HG02884 (cell line): ENCODE results near the gene BABAM2.
"Not testable (repeated sequence)": the region's sequence is repeated elsewhere in the genome, so short reads cannot be mapped to it uniquely, and the experiment has no call there.

Source experiments
- ATAC-seq: cut with Tn5 transposase; IDR thresholded peaks from one replicate; pipeline ENCODE4 v1.9.1; 2021; ENCODE audit warnings: mild to moderate bottlenecking, moderate library complexity; ENCODE audit not compliant: unreplicated experiment

Gene BABAM2

DNA sequence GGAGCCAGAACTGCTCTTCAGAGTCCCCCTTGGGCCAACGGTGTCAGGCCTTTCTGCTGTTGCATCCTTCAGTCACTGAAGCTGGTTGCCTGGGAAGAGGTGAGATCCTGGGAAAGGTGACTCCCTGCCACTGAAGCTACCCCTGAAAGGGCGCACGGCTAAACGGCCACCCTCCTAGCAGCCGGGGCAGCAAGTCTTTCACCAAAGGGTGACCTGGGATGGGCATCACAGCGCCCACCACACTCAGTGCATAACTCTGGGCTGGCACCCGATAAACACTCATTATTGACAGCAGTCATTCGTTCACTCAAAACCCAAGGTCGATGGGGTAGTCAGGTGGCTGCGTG, 475.6 kb downstream of the BABAM2 start:
- ATAC-seq: no peak

DNA sequence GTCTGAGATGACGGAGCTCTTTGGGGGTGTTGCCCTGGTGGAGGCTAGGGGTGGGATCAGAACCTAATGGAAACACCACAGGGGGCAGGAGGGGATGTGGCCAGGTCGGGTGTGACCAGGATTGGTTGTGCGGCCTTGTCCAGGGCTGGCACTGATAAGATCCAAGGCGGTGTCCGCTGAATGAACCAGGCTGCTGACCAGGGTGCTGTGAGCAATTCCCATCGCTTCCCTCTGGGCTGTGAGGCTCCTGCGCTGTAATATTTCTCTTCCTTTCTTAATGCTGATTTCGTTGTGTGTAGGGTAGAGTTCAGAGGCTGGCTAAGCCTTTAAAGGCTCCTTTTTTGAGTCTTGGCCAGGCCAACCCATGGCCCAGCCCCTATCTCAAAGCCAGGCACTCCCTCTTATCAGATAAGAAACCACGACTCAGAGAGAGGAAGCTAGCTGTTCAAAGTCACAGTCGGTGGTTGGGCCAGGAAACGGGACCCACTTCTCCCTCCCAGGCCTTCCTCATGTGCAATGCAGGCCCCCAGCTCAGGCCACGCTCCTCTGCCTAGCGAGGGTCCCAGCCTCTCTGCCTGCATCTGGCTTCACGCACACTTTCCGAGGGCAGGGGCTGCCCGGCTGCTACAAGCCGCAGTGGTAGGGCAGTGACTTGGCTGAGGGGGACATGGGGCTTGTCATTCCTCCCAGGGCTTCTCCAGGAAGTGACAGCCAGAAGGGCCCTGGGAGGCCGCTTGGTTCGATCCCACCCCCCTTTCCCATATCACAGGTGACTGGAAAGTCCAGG, 476.2 kb downstream of the BABAM2 start:
- no peak for ATAC-seq

DNA sequence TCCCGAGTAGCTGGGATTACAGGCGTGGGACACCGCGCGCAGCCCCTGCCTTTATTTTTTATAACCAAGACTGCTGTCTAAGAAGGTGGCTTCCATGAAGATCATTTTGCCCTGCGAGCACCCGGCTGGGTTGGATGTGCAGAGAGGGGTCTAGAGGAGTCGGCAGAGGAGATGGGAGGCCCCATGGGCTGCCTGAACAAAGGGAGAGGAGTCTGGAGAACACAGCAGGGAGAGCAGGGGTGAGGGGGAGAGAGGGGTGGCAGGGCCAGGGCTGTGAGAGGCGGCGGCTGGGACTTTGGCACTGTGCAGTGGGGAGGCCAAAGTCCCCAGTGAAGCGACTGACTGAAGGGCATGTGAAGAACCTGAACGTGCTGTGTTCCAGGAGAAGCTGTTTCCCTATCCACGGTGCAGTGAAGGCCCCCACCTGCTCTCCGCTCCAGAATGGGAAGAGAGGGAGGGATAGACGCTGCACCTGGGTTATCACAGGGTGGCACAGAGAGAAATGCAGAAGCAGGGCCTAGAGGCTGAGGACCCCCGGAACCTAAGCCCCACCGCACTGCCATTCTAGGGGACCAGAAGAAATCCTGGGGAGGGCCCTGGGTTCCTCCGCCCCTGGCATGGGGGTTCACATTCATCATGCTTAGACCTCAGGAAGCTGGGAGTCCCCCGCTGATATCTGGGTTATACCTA, 477.3 kb downstream of the BABAM2 start:
- ATAC-seq: no peak

DNA sequence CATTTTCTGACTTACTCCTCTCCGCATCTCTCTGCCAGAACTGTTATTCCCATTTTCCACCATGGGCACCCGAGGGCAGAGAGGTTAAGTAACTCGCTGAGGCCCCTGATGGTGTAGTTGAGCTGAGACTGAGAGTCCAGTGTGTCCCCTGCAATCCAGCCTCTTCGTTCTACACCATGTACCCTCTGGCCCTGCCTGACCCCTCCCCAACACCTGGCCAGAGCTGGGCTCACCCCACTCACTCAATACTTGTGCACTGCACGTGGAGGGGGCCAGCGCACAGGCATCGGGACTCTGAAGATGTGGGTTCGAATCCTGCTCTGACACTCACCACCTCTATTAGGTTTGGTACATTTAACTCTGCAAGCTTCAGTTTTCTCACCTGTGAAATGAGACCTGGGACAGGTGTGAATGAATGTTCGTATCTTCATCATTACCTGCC, 477.8 kb downstream of the BABAM2 start:
- no peak for ATAC-seq

DNA sequence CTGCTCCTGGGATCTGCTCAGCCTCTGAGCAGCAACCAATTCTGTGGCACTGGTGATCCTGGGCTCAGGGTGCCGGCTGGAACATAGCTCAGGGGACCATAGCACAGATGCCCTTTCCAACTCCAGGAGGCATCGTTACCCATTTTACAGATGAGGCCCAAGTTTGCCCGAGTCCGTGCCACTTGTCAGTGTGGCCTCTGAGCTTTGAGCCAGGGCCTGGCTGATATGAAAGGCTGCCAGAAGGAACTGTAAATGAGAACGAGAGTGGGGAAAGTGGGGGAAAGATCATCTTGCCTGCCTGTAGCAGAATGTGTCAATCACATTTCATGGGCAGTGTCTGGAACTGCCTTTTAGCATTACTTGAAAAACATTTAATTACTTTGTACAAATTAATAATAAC, 478.8 kb downstream of the BABAM2 start:
- no peak for ATAC-seq

DNA sequence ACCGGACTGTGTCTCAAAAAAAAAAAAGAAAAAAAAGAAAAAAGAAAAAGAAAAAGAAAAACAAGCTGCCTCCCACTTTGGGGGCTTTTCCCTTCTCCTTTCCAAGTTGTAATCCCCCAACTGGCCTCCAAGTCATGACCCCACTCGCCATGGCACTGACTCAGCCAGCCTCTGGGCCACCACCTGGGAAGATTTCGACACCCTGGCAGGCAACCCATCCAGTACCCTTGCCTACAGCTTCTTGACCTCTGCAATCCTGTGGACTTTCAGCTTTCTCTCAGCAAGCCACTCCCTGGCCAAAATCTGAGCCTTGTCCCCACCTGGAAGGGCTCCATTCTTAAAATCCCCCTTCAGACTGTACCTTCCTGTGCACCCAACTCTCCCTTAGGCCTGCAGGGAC, 479.8 kb downstream of the BABAM2 start:
- no peak for ATAC-seq

DNA sequence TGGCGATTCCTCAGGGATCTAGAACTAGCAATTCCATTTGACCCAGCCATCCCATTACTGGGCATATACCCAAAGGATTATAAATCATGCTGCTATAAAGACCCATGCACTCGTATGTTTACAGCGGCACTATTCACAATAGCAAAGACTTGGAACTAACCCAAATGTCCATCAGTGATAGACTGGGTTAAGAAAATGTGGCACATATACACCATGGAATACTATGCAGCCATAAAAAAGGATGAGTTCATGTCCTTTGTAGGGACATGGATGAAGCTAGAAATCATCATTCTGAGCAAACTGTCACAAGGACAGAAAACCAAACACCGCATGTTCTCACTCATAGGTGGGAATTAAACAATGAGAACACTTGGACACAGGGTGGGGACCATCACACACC, 481.2 kb downstream of the BABAM2 start:
- ATAC-seq: not testable (repeated sequence)

DNA sequence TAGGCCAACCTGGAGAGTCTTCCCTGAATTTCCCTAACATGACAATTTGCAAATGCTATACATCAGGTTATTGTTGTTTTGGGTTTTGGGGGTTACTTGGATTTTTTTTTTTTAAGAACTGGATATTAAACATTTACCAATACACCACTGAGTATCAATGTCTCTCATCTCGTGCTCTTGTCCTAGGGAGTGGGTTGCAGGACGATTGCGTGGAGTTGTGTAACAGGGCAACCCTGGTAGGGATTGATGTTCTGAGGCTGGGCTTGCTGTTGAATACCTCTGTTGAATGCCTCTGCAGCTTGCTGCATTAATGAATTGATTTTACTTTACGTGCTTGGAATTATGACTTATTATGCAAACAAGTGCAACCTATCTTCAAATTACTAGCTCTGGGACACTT, 483.3 kb downstream of the BABAM2 start:
- no peak for ATAC-seq

DNA sequence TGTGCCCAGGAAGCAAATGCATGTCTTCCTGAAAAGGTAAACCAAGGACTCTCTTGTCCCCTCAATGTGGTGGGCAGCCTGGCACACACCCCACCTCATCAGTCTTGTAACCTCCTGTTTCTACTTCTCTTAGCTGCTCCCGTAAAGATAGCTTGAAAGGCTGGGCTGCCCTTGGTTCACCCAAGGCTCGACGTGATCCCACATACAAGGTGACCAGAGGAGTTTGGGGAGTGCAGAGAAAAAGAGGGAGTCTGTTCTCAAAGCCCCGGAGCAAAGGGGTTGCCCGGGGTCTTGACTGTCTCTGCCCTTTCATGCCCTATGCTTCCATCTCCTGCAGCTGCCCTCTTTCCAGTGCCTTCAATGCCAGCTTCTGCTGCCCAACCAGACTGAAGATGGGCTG, 483.8 kb downstream of the BABAM2 start:
- no peak for ATAC-seq

DNA sequence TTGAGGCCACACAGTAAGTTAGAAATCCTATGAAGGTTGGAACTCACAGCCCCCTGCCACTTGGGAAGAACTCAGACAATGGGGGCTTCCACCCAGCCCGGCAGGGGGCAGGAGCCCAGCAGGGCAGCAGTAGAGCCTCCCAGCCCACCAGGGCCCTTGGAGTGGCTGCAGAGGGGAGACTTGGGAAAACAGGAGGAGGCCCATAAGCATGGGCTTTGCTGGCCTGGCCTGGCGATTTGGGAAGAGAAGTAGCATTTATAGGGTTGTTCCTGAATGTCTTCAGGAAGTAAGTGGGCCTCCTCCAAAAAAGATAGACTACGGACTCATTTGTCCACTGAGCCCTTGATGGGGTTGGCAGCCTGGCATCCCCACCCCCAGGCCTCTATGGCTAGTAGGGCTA, 484.7 kb downstream of the BABAM2 start:
- no peak for ATAC-seq

DNA sequence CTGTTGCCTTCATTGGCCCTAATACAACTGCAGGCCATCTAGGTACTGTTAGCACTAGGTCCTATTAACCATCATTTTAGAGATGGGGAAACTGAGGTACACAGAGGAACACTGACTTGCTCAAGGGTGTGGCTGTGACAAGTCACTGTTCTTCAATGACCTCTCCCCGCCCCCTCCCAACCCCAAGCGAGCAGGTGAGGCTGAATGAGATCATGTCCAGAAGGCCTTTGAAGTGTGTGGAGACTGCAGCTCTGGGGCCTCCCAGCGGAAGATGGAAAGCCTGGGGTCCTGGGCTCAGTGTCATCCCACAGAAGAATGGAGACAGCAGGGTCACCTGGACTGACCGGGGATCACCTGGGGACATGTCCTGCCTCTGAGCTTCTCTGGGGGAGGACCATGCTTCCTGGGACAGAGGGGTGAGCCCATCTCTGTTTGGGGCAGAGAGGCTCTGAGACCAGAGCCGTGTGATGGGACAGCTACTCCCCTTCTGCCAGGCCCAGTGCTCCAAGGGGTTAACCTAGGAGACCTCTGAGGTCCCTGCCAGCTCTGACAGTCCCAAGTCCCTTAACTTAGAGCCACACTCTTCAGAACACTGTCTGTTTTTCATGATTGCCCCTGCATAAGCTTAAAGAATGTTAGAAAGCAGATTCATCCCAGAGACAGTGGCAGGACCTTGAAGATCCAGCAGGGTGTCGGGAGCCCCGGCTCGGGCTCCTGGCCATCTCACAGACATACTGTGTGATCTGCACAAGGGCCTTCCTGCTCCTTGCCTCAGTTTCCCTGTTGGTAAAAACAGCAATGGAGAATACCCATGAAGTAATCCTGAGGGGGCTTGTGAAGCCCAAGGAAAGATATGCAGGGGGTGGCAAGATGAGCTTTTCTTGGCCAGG, 485.5 kb downstream of the BABAM2 start:
- ATAC-seq: no peak

DNA sequence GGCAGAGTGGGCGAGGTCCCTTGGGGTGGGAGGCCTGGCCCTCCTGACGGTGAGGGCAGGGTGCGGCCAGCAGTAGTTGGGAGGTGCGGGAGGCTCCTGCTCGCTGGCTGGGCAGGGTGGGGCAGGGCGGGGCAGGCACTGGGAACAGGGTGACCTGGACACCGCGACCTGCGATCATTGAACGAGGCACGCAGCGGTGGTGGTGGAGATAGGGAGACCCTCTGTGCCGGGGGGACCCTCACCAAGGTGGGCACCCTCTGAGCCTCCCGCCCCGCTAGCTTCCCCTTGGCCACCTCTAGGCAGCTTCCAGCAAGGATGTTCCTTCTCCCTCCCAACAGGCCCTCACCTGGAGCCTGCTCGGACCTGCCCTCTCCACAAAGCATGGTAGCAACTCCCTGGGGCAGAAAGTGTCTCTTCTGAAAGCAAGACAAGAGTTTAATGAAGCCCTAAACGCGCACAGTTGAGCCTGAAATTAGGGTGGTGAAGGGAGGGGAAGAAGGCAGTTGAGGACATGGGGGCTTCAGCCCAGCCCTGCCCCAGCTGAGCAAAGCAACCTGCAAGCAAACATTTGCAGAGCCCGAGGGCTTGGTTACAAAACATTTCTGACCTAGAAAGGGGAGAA, 486.8 kb downstream of the BABAM2 start:
- ATAC-seq: no peak

DNA sequence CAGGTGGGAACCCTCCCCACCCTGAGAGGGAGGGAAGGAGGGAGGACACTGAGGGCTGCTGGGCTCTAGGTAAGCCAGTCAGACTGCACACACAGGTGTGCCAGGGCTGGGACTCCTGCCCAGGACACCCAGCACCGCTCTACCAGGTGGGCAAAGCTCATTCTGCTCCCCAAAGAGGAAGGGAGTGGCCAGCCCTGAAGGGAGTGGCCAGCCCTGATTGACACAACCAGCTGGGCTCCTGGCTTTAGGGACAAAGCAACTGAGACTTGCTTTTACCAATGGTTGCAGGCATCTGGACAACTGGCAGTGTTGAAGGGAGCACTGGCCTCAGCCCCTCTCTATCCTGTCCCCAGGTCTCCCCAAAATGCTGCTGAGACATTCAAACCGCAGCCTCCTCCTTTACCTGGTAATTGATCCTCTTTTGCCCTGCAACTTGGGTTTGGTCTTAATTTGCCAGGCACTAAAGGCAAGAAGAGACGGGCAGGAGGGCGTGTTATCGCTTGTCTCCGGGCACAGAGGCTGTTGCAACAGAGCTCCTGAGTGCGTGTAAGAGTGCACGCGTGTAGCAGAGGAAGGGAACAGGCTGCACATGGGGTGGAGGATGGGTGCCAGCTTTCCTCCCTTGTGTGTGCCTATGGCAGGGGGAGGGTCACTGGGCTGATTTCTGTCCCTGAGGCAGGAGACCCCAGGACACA, 487.6 kb downstream of the BABAM2 start:
- ATAC-seq: no peak

DNA sequence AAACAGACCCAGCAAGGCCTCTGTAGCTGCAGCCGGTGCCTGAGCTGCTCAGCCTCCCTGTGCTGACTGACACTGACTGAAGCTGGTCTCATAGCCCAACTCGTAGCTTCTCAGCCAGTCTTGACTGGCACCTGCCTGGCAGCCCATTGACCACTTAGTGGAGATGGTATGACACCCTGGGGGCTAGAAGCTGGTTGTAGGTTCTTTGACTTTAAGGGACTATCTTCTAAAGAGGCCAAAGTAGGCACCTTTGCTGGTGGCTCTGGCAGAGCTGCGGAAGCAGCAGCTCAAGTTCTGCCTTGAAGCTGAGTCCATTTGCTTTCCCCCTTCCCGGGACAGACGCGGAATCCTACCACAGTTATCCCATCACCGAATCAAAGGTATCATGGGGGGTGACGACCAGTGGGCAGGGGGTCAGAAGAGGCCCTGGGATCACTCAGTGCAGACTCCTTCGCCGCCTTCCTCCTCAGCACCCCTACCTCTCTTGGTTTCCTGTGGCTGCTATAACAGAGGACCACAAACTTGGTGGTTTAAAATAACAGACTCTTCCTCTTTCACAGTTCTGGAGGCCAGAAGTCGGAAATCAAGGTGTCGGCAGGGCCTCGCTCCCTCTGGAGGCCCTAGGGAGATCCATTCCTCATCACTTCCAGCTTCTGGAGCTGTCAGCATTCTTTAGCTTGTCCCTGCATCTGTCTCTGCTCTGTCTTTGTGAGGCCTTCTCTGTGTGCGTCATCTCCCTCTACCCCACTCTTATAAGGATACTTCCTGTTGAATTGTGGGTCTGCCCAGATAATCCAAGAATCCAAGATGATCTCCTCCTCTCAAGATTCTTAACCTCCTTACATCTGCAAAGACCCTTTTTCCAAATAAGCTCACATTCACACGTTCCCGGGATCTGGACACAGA, 488.4 kb downstream of the BABAM2 start:
- no peak for ATAC-seq

DNA sequence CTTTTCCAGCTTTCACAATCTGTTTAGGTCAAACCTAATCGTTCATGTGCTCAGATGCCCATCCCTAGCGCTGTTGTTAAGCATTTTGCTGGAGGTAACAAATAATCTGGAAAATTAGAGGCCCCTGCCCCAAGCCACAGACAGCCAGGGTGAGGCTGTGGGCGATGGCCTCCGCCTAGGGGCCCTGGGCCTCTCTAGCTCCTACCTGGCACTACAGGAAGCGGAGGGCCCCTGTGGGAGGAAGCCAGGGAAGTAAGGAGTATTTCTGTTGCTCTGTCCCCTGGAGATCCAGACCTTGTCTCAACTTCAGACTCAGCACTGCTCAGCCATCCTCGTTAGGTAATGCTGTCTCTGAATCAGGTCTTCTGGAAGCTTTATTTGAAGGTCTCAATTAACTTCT, 489.7 kb downstream of the BABAM2 start:
- no peak for ATAC-seq

DNA sequence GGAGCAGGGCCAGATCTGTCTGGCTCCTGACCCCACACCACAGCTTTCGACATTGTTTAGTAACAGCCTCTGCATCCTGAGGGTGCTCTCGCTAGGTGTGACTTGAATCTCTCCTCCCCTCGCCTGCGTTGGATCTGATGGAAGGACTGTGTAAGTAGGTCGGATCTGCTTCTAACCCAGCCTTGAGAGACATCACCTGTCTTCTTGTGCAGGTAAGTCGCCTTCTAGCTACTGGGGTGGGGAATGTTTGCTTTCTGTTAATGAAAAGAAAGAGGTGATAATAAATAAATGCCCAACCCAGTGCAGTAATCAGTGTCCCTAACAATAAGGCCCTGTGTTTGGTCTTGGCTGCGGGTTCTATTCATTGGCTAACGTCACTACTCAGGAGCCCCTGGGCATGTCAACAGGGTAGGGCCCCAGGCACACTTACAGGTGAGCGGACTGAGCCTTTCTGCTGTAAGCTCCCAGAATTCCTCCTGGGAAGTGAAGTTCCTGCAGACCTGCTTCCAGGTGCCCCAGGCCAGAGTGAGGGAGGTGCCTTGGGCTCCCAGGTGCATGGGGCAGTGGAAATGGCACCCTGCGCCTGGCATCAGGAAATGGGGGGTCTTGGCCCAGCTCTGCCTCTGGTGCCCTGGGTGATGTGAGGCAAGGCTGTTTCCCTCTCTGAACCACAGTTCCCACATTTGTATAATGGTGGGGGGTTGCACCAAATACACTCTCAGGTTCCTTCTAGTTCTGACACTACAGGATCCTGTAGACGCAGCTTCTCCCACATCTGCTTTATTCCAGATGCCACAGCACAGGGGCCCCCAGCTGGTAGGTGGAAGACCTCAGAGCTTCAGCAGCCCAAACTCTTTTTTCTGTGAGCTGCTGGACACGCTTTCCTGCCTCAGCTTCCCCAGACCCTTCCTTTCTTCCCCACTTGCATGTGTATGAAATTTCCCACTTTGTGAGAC, 491.0 kb downstream of the BABAM2 start:
- no peak for ATAC-seq

DNA sequence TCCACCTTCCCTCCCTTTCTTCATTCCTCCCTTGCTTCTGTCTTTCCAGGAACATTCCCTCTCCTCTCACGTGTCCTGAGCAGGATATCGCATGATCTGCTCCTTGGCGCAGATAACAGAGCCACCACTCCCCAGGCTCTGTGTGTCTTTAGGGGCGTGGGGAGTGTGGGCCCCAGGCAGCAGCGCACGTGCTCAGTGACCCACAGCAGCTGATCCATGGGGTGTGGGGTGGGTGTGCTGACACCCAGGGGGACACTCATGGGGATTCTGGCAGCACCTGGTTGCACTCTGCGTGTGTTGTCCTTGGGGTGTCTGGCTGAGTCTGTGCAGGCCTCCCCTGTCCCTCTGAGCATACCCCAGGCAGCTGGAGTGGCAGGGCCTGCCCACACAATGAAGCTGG, 492.2 kb downstream of the BABAM2 start:
- no peak for ATAC-seq
